ENCODE measurements around the gene EPS8L1. TPM values are rescaled to one million over a fixed set of nuclear protein-coding genes. Genes with fewer than 3 reads are reported as not detected.
"Not testable (repeated sequence)": the region's sequence is repeated elsewhere in the genome, so short reads cannot be mapped to it uniquely, and the experiment has no call there.

Gene EPS8L1
- total RNA-seq, 1 donor, result 0.63 TPM

- no peak for TF ChIP-seq CTCF (IDR thresholded peaks at IDR 0.05; ENCODE audit: insufficient read depth, low read length)
- no peak overlapping the region for H3K4me3 ChIP-seq (ENCODE audit: low read depth, low read length)
- DNase-seq (ENCODE audit: low read depth), result no peak
These were observed 40.9 kb upstream of the EPS8L1 start for GRCh38 chr19:55034751-55035150.

GRCh38 chr19:55036058-55036457 is 39.6 kb upstream of the EPS8L1 start:
- no peak for TF ChIP-seq CTCF (IDR thresholded peaks at IDR 0.05; ENCODE audit: insufficient read depth, low read length)
- DNase-seq (ENCODE audit: low read depth), result no peak
- no peak overlapping the region for H3K4me3 ChIP-seq (ENCODE audit: low read depth, low read length)

DNA sequence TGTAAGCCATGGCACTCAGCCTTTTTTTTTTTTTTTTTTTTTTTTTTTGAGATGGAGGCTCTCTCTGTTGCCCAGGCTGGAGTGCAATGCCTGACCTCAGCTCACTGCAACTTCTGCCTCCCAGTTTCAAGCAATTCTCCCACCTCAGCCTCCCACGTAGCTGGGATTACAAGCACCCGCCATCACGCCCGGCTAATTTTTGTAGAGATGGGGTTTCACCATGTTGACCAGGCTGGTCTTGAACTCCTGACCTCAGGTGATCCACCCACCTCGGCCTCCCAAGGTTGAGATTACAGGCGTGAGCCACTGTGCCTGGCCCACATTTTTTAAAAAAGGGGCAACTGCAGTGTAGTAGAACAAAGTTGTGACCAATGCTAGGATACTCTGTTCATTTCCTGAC is 38.1 kb upstream of the EPS8L1 start:
- not testable (repeated sequence) for DNase-seq (ENCODE audit: low read depth); H3K4me3 ChIP-seq (ENCODE audit: low read depth, low read length)

DNA sequence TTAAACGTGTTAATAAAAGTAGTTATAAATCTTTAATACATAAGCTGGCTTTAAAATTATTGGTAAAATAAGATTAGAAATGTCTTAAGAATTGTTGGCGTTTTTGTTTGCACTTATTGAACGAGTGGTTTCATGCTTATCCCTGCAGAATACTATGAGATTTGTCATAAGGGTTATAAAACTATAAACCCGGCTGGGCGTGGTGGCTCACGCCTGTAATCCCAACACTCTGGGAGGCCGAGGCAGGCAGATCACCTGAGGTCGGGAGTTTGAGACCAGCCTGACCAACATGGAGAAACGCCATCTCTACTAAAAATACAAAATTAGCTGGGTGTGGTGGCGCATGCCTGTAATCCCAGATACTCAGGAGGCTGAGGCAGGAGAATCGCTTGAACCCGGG is 35.0 kb upstream of the EPS8L1 start:
- DNase-seq (ENCODE audit: low read depth), result not testable (repeated sequence)

DNA sequence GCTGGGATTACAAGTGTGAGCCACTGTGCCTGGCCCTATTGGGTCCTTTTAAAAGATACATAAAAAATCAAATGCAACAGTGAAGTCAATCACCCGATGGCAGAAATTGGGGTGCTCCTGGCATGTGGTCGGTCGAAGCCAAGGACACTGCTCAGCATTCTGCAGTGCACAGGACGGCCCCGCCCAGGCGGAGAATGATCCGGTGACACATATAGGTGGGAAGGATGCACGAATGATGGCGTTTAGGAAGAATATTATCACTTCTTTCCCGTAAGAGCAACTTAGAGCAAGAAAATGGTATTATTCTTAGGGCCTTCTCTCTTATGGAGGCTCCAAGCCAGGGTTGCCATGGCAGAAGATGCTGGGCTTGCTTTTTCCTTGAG is 34.4 kb upstream of the EPS8L1 start:
- TF ChIP-seq CTCF (IDR thresholded peaks at IDR 0.05; ENCODE audit: insufficient read depth, low read length), result no peak
- H3K4me3 ChIP-seq (ENCODE audit: low read depth, low read length), result no peak overlapping the region
- no peak for DNase-seq (ENCODE audit: low read depth)

More for the DNA sequence above, 35.0 kb upstream of the EPS8L1 start:
- not testable (repeated sequence) for H3K4me3 ChIP-seq (ENCODE audit: low read depth, low read length)

- DNase-seq (ENCODE audit: low read depth), result no peak
- H3K4me3 ChIP-seq (ENCODE audit: low read depth, low read length), result no peak overlapping the region
- no peak for TF ChIP-seq CTCF (IDR thresholded peaks at IDR 0.05; ENCODE audit: insufficient read depth, low read length)
These were observed 33.9 kb upstream of the EPS8L1 start for GRCh38 chr19:55041627-55042343.

DNA sequence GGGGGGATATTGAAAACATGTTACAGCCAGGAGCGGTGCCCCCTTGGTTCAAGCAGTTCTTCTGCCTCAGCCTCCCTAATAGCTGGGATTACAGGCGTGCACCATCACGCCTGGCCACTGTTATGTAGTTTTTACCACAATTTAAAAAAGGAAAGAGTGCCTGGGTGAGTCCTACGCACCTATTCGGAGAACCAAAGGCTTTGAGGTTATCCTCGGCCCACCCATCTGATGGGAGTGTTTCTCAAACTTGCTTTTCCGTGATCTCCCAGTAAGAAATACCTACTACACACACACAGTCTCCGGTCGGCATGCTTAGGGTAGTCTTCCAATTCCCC is 33.4 kb upstream of the EPS8L1 start:
- DNase-seq (ENCODE audit: low read depth), result no peak
- TF ChIP-seq CTCF (IDR thresholded peaks at IDR 0.05; ENCODE audit: insufficient read depth, low read length), result no peak
- no peak overlapping the region for H3K4me3 ChIP-seq (ENCODE audit: low read depth, low read length)

DNA sequence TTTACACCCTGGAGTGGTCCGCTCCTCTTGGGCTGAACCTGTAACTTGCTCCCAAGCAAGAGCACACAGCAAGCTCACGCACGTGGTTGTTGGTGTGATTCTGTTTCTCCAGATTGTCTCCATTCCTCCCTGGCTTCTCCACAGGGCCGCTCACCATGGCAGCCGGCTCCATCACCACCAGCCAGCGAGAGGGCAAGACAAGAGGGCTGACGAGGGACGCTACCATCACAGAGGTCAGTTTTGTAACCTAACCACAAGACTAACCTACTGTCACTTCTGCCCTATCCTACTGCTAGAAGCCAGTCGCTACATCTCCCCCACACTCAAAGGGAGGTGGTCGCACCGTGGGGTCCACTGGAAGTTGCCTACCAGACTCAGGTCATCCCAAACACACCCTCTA is 33.0 kb upstream of the EPS8L1 start:
- no peak overlapping the region for H3K4me3 ChIP-seq (ENCODE audit: low read depth, low read length)
- DNase-seq (ENCODE audit: low read depth), result no peak
- TF ChIP-seq CTCF (IDR thresholded peaks at IDR 0.05; ENCODE audit: insufficient read depth, low read length), result no peak

Data from fibroblast of the aortic adventitia (primary cell).